Thyroid gland (tissue), 4 donors: Measurements from ENCODE around the gene LYG2. TPM values are rescaled to one million over a fixed set of nuclear protein-coding genes. Genes with fewer than 3 reads are reported as not detected.

ENCODE experiments used
- DNase-seq, 2 donors: peaks; one replicate each; pipeline ENCODE4 v3.0.0-alpha.2; 2019
- H3K27ac ChIP-seq, 3 donors: fragments of 200-600 bp; sonication (generic); 1 replicate in 2 of 3; 2 replicates in 1 of 3; pipeline ENCODE4 v1.5.1; 2016 to 2019; ENCODE audit warnings: mild to moderate bottlenecking in 1 of 3, moderate library complexity in 1 of 3
- H3K27me3 ChIP-seq: fragments of 200-600 bp; sonication (generic); one replicate; pipeline ENCODE4 v1.5.1; 2019
- H3K36me3 ChIP-seq, 2 donors: fragments of 200-600 bp; sonication (generic); one replicate each; pipeline ENCODE4 v1.5.1; 2016 to 2019
- H3K4me1 ChIP-seq, 2 donors: fragments of 200-600 bp; sonication (generic); one replicate each; pipeline ENCODE4 v1.5.1; 2017 to 2019
- H3K4me3 ChIP-seq, 3 donors: fragments of 200-600 bp; sonication (generic); replicated peaks in 1 of 3; 1 replicate in 2 of 3; 2 replicates in 1 of 3; pipeline ENCODE4 v1.5.1; 2016; ENCODE audit warnings: mild to moderate bottlenecking in 1 of 3
- H3K9me3 ChIP-seq: fragments of 200-600 bp; sonication (generic); one replicate; pipeline ENCODE4 v1.5.1; 2017
- CTCF ChIP-seq, 6 experiments: fragments of 200-600 bp in 3 of 6; fragments of 450-650 bp in 3 of 6; sonication (generic) in 3 of 6; IDR thresholded peaks; one replicate each; pipeline ENCODE4 v1.5.1; 2016 to 2019; ENCODE audit warnings: antibody characterized with exemption in 6 of 6, mild to moderate bottlenecking in 2 of 6, inconsistent platforms in 1 of 6, moderate library complexity in 1 of 6
- POLR2A ChIP-seq, 2 donors: fragments of 450-650 bp; IDR thresholded peaks; one replicate each; pipeline ENCODE4 v1.6.1; 2017; ENCODE audit warnings: antibody characterized with exemption in 2 of 2, mild to moderate bottlenecking in 2 of 2, moderate library complexity in 1 of 2
- WGBS, 2 donors: methylation state at CpG; one replicate each; pipeline ENCODE4 v1.1.5; 2017; 5-methylcytosine and 5-hydroxymethylcytosine counted together
- intact Hi-C: fragments of 100-400 bp; cut with DNase I; formaldehyde crosslinking; loops from one replicate; pipeline ENCODE4 v1.15.1; 2023
- total RNA-seq, 4 donors: library from RNA; depleted of rRNA; stranded (reverse); fragments of >200 nt; gene quantifications; one replicate each; pipeline ENCODE4 v1.2.3, GENCODE V29; 2016

Gene LYG2
- total RNA-seq, 4 donors from 2014 or later = not detected

DNA sequence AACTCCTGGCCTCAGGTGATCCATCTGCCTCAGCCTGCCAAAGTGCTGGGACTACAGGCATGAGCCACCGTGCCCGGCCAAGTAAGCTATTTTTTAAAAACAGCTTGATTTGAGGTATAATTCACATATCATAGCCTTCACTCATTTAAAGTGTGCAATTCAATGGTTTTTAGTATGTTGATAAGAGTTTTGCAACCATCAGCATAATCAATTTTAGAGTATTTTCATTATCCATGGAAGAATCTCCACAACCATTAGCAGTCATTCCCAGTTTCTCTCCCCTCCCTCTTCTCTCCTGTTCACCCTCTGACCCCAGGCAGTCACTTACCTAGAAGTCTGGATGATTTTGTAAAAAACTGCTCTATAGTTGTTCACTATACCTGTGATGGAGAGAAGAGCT lies 4.7 kb upstream of the LYG2 start:
- no peak overlapping the region for H3K27ac ChIP-seq
- H3K4me1 ChIP-seq = no peaks in the 10 kb centered on the region
- H3K27me3 ChIP-seq = no peaks in the 10 kb centered on the region
- no peak for TF ChIP-seq POLR2A (IDR thresholded peaks at IDR 0.05)
- no peak for TF ChIP-seq CTCF (IDR thresholded peaks at IDR 0.05)
- H3K9me3 ChIP-seq = no peaks in the 10 kb centered on the region
- DNase-seq = no peak
- intact Hi-C loops = no loop called here
- 92 to 100% methylated on average over 2 of the region's 2 CpGs for WGBS, 2 donors
- H3K4me3 ChIP-seq = no peak overlapping the region
- H3K36me3 ChIP-seq = no peaks in the 10 kb centered on the region

DNA sequence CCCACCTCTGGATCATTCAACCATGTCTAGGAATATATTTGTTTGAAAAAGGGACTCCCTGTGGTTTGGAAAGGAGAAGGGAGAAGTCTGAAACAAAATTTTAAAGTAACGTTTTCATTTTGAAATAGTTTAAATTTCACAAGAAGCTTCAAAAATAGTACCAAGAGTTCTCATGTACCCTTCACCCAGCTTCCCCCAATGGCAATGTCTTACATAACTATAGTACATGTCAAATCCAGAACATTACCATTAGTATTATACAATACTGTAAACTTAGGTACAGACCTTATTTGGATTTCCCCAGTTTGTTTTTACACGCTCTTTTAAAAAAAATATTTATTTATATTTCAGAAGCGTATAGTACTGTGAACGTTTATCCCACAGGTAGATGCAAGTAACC lies 4.0 kb upstream of the LYG2 start:
- Histone ChIP-seq H3K27ac (no peak overlapping the region), H3K36me3 (no peaks in the 10 kb centered on the region), H3K4me3 (no peak overlapping the region), H3K9me3 (no peaks in the 10 kb centered on the region), H3K4me1 (no peaks in the 10 kb centered on the region), H3K27me3 (no peaks in the 10 kb centered on the region)
- no peak for DNase-seq
- 90 to 95% methylated on average over 4 of the region's 4 CpGs for WGBS, 2 donors
- intact Hi-C loops = no loop called here
- TF ChIP-seq CTCF (IDR thresholded peaks at IDR 0.05) (no peak), POLR2A (IDR thresholded peaks at IDR 0.05) (no peak)

- intact Hi-C loops = no loop called here
- no peak overlapping the region for H3K4me3 ChIP-seq
- no peaks in the 10 kb centered on the region for H3K36me3 ChIP-seq
- no peaks in the 10 kb centered on the region for H3K4me1 ChIP-seq
- DNase-seq = no peak
- TF ChIP-seq CTCF (IDR thresholded peaks at IDR 0.05) (no peak), POLR2A (IDR thresholded peaks at IDR 0.05) (no peak)
- no peaks in the 10 kb centered on the region for H3K9me3 ChIP-seq
- 92 to 95% methylated on average over 2 of the region's 2 CpGs for WGBS, 2 donors
- no peak overlapping the region for H3K27ac ChIP-seq
- H3K27me3 ChIP-seq = no peaks in the 10 kb centered on the region
Observed at GRCh38 chr2:99256677-99257076, 1.2 kb upstream of the LYG2 start.

GRCh38 chr2:99249951-99250350 lies 5.5 kb downstream of the LYG2 start:
- H3K4me3 ChIP-seq = no peak overlapping the region
- intact Hi-C loops = no loop called here
- no peaks in the 10 kb centered on the region for H3K27me3 ChIP-seq
- no peaks in the 10 kb centered on the region for H3K36me3 ChIP-seq
- TF ChIP-seq CTCF (IDR thresholded peaks at IDR 0.05) (no peak), POLR2A (IDR thresholded peaks at IDR 0.05) (no peak)
- 84 to 94% methylated on average over 2 of the region's 2 CpGs for WGBS, 2 donors
- H3K9me3 ChIP-seq = no peaks in the 10 kb centered on the region
- H3K27ac ChIP-seq = no peak overlapping the region
- no peaks in the 10 kb centered on the region for H3K4me1 ChIP-seq
- DNase-seq = no peak

- H3K27me3 ChIP-seq = no peaks in the 10 kb centered on the region
- no peaks in the 10 kb centered on the region for H3K4me1 ChIP-seq
- DNase-seq = no peak
- no peak overlapping the region for H3K27ac ChIP-seq
- intact Hi-C loops = no loop called here
- H3K36me3 ChIP-seq = no peaks in the 10 kb centered on the region
- WGBS, 2 donors = 90 to 94% methylated on average over 6 of the region's 6 CpGs
- H3K9me3 ChIP-seq = no peaks in the 10 kb centered on the region
- no peak overlapping the region for H3K4me3 ChIP-seq
- TF ChIP-seq CTCF (IDR thresholded peaks at IDR 0.05) (no peak), POLR2A (IDR thresholded peaks at IDR 0.05) (no peak)
Observed at GRCh38 chr2:99242151-99242550, 13.3 kb downstream of the LYG2 start.
